Suppressor macrophage treated with lipopolysaccharide for 1 hour (primary cell): ENCODE measurements around the gene NMB.

ENCODE experiments used
- DNase-seq, 3 donors: peaks; one replicate each; pipeline ENCODE4 v3.0.0-alpha.2; 2020 to 2022

NMB gene

GRCh38 chr15:84658080-84658787 is at the start of gene NMB:
Gene NMB (minus strand): TSS chr15:84658199. CDS start chr15:84658152, 47 bp downstream.
- DNase-seq: peak; percentile 75 to 90 (median 83)

GRCh38 chr15:84703808-84704207 is 45.8 kb upstream of the NMB start:
- DNase-seq: no peak

- DNase-seq: peak; percentile 34 to 58 (median 51)
Measured at GRCh38 chr15:84702961-84703482, 45.0 kb upstream of the NMB start.

GRCh38 chr15:84699538-84700191 is 41.7 kb upstream of the NMB start:
- no peak for DNase-seq

GRCh38 chr15:84697236-84697990 is 39.4 kb upstream of the NMB start:
- peak in 2 of 3 donors; percentile 57 to 65 for DNase-seq

GRCh38 chr15:84696757-84697156 is 38.8 kb upstream of the NMB start:
- no peak for DNase-seq

GRCh38 chr15:84690342-84690741 is 32.3 kb upstream of the NMB start:
- no peak for DNase-seq

- no peak for DNase-seq
Measured at GRCh38 chr15:84689858-84690257, 31.9 kb upstream of the NMB start.

GRCh38 chr15:84686446-84686845 is 28.4 kb upstream of the NMB start:
- peak in 1 of 3 donors; percentile 13 for DNase-seq

- DNase-seq: peak; percentile 63 to 67 (median 65)
Measured at GRCh38 chr15:84685304-84685703, 27.3 kb upstream of the NMB start.

GRCh38 chr15:84684092-84684491 is 26.1 kb upstream of the NMB start:
- DNase-seq: peak; percentile 73 to 83 (median 78)

- DNase-seq: peak; percentile 27 to 66 (median 40)
Measured at GRCh38 chr15:84681831-84682230, 23.8 kb upstream of the NMB start.

- DNase-seq: no peak
Measured at GRCh38 chr15:84671211-84671610, 13.2 kb upstream of the NMB start.

GRCh38 chr15:84669726-84670125 is 11.7 kb upstream of the NMB start:
- DNase-seq: peak in 1 of 3 donors; percentile 28

- DNase-seq: no peak
Measured at GRCh38 chr15:84668221-84668982, 10.4 kb upstream of the NMB start.

- no peak for DNase-seq
Measured at GRCh38 chr15:84666373-84666772, 8.4 kb upstream of the NMB start.

- no peak for DNase-seq
Measured at GRCh38 chr15:84661001-84661400, 3.0 kb upstream of the NMB start.

GRCh38 chr15:84659904-84660781 is 2.1 kb upstream of the NMB start:
- no peak for DNase-seq

GRCh38 chr15:84658788-84659411 is 901 bp upstream of the NMB start:
- no peak for DNase-seq

GRCh38 chr15:84657748-84658079 is 285 bp downstream of the NMB start:
- DNase-seq: no peak

GRCh38 chr15:84656972-84657371 is 1.0 kb downstream of the NMB start:
- no peak for DNase-seq
